Spleen (tissue), 7 donors: ENCODE results near the gene ITM2C.

Experiments
- CTCF ChIP-seq, 11 experiments: fragments of 200-600 bp in 7 of 11; fragments of 450-650 bp in 4 of 11; sonication (generic) in 4 of 11; IDR thresholded peaks in 8 of 11; conservative IDR thresholded peaks in 3 of 11; 1 replicate in 7 of 11; 2 replicates in 4 of 11; pipeline versions ENCODE4 v1.4.0 to v1.8.0; 2016 to 2021; ENCODE audit warnings: antibody characterized with exemption in 11 of 11, inconsistent platforms in 4 of 11, mild to moderate bottlenecking in 1 of 11
- POLR2AphosphoS5 ChIP-seq, 3 donors: sonication (generic); formaldehyde crosslinking; IDR thresholded peaks; one replicate each; pipeline ENCODE4 v1.5.1; 2017; ENCODE audit warnings: antibody characterized with exemption in 3 of 3
- donor health status: DM: no; HTN: no; CAD: no; lungs with moderate emphysema.
- donor health status: DM: no; HTN: no; CAD: no.
- donor health status: DM: no; HTN: no; CAD: no.

- TF ChIP-seq CTCF (IDR thresholded peaks at IDR 0.05 in 8 of 11, conservative IDR thresholded peaks at IDR 0.05 in 3 of 11) (no peak), POLR2AphosphoS5 (IDR thresholded peaks at IDR 0.05) (no peak)
Measured at GRCh38 chr2:230870544-230871360, 6.0 kb downstream of the ITM2C start.
